Measurements from ENCODE around the gene MCMBP.
A peak's percentile ranks its signal among the peaks of the same experiment; 100 is the strongest.
"Not testable (repeated sequence)": the region's sequence is repeated elsewhere in the genome, so short reads cannot be mapped to it uniquely, and the experiment has no call there.

Gene MCMBP, protein sequence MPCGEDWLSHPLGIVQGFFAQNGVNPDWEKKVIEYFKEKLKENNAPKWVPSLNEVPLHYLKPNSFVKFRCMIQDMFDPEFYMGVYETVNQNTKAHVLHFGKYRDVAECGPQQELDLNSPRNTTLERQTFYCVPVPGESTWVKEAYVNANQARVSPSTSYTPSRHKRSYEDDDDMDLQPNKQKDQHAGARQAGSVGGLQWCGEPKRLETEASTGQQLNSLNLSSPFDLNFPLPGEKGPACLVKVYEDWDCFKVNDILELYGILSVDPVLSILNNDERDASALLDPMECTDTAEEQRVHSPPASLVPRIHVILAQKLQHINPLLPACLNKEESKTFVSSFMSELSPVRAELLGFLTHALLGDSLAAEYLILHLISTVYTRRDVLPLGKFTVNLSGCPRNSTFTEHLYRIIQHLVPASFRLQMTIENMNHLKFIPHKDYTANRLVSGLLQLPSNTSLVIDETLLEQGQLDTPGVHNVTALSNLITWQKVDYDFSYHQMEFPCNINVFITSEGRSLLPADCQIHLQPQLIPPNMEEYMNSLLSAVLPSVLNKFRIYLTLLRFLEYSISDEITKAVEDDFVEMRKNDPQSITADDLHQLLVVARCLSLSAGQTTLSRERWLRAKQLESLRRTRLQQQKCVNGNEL

DNA sequence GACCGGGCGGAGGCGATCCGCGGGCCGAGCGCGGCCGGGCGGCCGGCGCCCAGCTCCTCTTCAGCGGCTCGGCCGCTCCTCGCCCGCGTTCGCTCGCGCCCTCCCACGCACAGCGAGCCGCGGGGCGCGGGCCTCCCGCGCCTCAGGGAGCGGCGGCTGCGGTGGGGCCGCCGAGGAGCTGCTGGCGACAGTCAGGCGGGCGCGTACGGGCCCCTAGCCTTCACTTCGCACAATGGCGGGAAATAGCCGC lies at the start of gene MCMBP:
MCMBP (minus strand) TSS at position 234 of the 250 bp plus-strand sequence. CDS start 259 bp downstream, outside the sequence.
- DNase-seq (ENCODE audit: low spot score): no peak

DNA sequence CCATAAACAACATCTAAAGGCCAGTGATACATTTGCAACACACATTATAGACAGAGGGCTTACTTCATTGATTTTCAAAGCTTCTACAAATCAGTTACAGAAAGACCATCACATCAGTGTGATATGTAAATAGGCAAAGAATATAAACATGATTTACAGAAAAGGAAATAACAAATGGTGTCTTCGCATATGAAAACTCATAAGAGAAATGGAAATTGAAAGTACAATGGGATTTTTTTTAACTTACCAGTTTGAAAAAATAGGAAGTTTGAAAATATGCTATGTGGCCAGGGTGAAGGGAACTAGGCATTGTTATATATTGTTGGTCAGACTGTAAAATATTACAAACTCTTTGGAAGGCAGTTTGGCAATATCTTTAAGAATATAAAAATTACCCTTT lies 47.2 kb upstream of the MCMBP start:
- no peak for DNase-seq (ENCODE audit: low spot score)

DNA sequence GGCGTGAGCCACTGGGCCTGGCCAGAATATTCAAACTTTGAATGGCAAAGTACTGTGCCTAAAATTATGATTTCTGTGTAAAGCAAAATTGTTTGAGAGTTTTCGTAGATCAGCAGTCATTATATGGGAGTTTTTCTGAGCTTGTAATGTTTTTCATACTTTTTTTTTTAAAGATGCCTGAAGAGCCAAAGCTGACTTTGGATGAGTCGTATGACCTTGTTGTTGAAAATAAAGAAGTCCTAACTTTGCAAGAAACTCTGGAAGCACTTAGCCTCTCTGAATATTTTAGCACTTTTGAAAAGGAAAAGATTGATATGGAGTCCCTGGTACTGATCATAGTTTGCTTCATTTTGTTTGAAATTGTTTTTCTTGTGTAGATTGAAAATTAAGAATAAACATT lies 46.6 kb upstream of the MCMBP start:
- no peak for DNase-seq (ENCODE audit: low spot score)

DNA sequence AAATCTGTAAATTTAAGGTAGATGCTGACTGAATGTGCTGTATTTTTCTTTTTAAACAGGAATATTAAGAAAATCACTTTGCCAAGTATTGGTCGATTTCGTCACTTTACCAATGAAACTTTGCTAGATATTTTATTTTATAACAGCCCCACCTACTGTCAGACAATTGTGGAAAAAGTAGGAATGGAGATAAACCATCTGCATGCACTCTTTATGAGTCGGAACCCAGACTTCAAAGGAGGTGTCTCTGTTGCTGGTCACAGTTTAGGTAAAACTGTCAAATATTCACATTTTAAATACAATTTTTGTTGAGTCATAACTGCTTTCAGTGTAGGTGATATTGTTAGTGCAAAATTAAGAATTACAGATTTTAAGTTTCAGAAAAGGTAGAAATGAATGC lies 45.1 kb upstream of the MCMBP start:
- DNase-seq (ENCODE audit: low spot score): no peak

DNA sequence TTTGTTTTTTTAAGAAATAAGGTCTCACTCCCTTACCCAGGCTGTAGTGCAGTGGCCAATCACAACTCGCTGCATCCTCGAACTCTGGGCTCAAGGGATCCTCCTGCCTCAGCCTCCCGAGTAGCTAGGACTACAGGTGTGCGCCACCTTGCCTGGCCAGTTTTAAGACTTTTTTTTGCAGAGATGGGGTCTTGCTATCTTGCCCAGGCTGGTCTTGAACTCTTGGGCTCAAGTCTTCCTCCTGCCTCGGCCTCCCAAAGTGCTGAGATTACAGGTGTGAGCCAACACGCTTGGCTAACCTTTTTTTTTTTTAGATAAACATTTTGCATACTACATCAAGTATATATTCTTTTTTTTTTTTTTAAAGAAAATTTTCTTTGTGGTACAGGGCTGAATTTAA lies 38.0 kb upstream of the MCMBP start:
- no peak for DNase-seq (ENCODE audit: low spot score)

DNA sequence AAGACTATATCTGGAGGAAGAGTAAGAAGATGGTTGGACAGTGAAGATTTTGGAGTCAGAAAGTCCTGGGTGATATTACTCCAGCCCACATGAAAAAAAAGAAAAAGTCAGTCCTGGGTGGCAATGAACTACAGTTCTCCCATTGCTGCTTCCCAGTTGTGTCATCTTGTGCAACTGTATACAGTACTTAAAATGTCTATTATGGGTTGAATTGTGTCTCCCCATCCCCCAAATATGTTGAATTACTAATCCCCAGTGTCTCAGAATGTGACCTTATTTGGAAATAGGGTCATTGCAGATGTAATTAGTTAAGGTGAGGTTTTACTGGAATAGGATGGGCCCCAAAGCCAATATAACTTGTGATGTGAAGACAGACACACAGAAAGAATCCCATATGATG lies 35.5 kb upstream of the MCMBP start:
- no peak for DNase-seq (ENCODE audit: low spot score)

DNA sequence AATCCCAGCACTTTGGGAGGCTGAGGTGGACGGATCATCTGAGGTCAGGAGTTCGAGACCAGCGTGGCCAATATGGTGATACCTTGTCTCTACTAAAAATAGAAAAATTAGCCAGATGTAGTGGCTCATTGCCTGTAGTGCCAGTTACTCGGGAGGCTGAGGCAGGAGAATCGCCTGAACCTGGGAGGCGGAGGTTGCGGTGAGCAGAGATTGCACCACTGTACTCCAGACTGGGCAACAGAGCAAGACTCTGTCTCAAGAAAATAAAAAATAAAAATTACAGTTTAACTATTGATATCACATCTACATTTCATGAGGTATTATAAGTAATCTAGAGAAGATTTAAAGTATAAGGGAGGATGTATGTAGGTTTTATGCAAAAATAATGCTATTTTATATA lies 35.1 kb upstream of the MCMBP start:
- not testable (repeated sequence) for DNase-seq (ENCODE audit: low spot score)

DNA sequence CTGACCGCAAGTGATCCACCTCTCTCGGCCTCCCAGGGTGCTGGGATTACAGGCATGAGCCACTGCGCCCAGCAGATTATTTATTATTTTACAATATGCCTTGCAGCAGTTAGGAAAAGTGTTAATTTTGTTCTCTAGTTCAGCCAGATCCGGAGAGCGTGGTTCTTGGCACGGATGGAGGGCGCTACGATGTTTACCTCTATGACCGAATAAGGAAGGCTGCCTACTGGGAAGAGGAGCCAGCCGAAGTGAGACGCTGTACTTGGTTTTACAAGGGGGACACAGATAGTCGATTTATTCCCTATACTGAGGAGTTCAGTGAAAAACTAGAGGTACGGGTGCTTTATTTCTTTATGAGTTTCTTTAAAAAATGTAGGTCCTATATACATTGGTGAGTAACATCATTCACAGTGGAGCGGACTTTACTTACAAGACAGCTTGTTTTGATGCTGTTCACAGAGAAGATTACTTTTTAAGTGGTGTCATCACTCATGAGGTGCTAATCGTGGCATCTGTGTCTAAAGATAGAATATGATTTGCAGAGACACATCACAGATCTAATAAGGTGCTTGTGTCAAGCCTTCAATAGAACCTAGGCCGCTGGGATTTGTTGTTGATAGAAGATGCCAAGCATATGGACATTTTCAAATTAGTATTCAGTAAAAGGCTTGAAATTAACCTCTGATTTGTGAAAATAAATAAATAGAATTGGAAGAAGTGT lies 31.5 kb upstream of the MCMBP start:
- no peak for DNase-seq (ENCODE audit: low spot score)

DNA sequence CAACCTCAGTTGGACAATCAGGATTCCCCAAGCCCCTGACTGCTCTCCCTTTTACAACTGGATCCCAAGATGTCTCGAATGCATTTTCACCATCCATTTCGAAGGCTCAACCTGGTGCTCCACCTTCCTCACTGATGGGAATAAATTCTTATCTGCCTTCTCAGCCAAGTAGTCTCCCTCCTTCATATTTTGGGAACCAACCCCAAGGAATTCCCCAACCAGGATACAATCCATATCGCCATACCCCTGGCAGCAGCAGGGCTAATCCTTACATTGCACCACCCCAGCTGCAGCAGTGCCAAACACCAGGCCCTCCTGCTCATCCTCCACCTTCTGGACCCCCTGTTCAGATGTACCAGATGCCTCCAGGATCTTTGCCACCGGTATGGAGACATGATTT lies 25.9 kb upstream of the MCMBP start:
- DNase-seq (ENCODE audit: low spot score): no peak

DNA sequence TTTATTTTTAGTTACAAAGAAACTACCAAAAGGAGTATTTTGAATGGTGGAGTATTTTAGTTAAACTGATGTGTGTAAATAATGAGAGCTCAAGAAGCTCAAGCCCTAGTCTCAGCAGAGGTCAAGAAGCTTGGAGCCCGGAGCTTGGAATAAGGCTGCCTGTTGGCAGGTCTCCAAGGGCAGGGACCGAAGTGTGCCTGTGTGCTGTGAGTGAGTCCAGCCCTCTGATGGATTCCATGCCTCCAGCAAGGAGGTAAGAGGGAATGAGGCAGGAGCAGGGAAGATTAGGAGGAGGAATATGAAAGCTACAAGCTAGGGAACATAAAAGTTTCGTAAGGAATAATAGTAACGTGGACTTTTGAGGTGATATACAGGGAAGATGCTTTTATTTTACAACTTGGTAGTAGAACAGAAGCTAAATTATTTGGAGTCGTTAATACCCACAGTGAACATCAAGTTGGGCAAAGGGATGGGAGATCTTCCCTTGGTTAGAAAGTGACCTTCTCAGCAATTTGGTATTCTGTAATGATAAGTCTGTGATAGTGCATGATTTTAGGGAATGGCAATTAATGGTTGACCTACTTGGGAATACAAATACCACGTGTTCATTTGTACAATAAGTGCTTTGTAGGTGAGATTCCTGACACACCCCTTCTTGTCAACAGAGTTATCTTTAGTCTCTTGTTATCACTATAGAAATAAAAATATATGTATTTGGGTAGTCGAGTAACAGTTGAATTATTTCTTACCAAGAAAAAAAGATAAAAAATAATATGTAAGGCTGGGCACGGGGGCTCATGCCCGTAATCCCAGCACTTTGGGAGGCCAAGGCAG lies 24.5 kb upstream of the MCMBP start:
- DNase-seq (ENCODE audit: low spot score): no peak

DNA sequence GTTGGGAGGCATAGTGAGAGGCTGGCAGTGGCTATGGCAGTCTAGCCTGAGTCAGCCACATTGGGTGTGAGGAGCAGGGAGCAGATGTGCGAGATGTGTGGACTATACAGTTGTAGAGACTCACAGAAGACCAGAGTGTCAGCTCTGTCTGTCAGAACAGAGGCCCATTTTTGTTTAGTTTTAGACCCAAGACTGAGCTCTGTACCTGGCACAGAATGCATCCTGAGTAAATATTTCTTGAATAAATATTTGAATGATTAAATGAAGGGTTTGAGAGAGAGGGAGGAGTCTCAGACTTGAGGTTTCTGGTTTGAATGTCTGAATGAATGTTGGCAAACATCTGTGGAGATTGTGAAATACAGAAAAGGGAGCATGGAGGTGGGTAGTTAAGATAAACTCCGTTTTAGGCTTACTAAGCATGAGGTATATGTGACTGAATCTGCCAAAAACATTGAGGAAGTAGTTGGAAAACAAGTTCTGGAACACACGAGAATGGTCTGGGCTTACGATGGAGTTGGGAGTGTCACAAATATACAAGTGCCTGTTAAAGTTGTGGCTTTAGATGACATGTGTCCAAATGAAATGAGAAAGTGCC lies 23.5 kb upstream of the MCMBP start:
- peak; percentile 18 for DNase-seq (ENCODE audit: low spot score)

DNA sequence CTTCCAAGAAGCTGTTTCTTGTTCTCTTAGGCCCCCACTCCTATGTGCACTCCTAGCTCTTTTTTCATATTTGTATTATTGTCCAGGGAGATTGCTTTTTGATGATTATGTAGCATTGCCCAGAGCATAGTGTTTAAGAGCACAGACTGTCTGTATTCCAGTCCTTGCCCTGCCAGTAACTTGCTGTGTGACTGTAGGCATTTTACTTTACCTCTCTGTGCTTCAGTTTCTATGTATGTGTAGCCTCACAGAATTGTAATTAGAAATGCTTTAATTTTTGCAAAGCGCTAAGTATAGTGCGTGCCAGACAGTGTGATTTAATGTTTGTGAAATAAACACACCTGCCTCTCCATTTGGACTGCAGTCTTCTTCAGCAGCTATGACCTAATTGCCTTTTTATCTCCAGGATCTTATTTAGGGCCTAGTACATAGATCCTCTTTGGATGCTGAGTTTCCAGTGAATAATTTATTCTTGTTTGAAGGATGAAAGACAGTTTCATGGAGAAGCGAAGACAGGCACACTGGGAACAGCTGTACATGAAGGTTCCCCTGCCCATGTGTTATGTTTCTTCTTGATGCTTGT lies 21.3 kb upstream of the MCMBP start:
- no peak for DNase-seq (ENCODE audit: low spot score)

DNA sequence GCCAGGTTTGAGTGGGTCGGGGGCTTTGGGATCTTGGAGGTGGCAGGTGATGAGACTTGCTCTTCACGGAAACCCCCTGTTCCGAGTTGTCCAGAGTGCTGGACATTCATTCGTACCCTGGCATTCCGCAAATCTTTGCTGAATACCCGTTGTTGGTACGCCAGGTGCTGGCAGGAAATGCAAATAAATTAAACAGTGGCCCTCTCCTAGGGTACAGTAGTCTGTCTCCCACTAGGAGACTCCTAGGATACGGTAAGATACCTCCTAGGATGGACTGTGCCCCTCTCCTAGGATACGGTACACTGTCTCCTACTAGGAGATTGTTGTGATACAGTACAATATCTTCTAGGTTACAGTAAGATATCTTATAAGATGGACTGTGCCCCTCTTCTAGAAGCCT lies 20.4 kb upstream of the MCMBP start:
- DNase-seq (ENCODE audit: low spot score): peak; percentile 17

DNA sequence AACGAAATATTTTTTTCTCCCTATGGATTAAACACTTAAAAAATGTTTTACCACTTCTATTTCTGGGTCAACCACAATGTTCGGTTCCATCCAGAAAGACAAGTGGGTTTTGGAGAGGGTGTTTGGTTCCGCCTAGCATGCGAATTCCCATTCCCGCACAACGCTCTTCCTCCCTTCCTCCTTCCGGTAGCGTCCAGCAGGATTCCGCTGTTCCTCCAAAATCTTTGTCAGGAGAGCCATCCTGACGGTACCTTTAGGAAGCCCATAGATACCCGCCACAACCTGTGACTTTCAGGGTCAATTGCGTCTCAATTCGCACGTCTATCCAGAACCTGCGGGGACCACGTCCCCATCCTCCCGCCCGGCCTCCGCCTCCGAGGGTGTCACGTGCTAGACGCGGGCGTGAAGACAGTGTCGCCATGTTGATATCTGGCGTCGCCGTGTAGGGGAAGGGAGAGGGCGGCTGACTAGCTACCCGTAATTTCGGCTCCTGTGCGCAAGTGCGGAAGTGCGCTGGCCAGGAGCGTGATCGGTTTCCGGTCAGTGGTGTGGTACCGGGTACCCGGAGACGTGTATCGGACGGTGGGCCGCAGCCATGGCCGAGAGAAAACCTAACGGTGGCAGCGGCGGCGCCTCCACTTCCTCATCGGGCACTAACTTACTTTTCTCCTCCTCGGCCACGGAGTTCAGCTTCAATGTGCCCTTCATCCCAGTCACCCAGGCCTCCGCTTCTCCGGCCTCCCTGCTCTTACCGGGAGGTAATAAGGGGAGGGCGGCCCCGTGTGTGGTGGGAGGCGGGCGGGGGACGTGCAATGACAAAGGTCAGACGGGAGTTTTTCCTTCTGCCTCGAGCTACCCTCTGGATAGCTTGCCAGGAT lies 19.8 kb upstream of the MCMBP start, which contains the start of gene SEC23IP:
SEC23IP (plus strand) TSS at position 543 of the 878 bp plus-strand sequence; CDS start at position 596, 53 bp downstream.
- DNase-seq (ENCODE audit: low spot score): peak; percentile 97

DNA sequence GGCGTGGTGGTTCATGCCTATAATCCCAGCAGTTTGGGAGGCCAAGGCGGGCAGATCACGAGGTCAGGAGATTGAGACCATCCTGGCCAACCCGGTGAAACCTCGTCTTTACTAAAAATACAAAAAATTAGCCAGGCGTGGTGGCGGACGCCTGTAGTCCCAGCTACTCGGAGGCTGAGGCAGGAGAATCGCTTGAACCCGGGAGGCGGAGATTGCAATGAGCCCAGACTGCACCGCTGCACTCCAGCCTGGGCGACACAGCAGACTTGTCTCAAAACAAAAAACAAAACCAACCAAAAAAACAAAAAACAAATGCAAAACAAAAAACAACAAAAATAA lies 19.2 kb upstream of the MCMBP start:
- not testable (repeated sequence) for DNase-seq (ENCODE audit: low spot score)

DNA sequence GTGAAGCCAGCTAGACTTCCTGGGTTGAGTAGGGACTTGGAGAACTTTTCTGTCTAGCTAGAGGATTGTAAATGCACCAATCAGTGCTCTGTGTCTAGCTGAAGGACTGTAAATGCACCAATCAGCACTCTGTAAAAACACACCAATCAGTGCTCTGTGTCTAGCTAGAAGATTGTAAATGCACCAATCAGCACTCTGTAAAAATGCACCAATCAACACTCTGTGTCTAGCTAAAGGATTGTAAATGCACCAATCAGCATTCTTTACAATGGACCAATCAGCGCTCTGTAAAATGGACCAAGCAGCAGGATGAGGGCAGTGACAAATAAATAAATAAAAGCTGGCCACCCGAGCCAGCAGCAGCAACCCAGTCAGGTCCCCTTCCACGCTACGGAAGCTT lies 17.7 kb upstream of the MCMBP start:
- DNase-seq (ENCODE audit: low spot score): not testable (repeated sequence)

DNA sequence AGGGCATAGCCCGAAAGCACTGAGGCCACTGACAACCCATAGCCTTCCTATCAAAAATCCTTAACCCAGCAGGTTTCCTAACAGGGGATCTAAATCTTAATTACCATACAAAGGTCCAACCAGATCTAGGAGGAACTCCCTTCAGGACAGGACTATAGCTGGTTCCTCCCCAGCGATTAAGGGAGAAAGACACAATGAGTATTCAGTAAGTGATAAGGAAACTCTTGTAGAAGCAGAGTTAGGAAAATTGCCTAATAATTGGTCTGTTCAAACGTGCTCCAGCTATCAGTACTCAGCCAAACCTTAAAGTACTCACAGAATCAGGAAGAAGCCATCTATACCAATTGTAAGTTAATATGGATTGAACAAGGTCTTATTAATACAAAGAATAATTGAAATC lies 16.6 kb upstream of the MCMBP start:
- not testable (repeated sequence) for DNase-seq (ENCODE audit: low spot score)

DNA sequence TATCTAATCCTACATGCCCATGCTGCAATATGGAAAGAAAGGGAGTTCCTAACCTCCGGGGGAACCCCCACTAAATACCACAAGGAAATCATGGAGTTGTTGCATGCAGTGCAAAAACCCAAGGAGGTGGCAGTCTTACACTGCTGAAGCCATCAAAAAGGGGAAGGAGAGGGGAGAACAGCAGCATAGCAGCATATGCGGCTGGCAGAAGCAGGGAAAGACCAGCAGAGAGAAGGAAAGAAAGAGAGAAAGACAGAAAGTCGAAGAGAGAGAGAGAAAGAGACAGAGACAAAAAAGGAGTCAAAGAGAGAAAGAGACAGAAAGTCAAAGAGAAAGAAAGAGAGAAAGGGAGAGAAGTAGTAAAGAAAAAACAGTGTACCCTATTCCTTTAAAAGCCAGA lies 16.1 kb upstream of the MCMBP start:
- DNase-seq (ENCODE audit: low spot score): not testable (repeated sequence)

DNA sequence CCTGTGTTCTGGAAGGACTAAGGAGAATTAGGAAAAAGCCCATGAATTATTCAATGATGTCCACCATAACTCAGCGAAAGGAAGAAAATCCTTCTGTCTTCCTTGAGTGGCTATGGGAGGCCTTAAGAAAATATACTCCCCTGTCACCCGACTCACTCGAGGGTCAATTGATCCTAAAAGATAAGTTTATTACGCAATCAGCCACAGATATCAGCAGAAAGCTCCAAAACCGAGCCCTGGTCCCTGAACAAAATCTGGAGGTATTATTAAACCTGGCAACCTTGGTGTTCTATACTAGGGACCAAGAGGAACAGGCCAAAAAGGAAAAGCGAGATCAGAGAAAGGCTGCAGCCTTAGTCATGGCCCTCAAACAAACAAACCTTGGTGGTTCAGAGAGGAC lies 13.4 kb upstream of the MCMBP start:
- not testable (repeated sequence) for DNase-seq (ENCODE audit: low spot score)

DNA sequence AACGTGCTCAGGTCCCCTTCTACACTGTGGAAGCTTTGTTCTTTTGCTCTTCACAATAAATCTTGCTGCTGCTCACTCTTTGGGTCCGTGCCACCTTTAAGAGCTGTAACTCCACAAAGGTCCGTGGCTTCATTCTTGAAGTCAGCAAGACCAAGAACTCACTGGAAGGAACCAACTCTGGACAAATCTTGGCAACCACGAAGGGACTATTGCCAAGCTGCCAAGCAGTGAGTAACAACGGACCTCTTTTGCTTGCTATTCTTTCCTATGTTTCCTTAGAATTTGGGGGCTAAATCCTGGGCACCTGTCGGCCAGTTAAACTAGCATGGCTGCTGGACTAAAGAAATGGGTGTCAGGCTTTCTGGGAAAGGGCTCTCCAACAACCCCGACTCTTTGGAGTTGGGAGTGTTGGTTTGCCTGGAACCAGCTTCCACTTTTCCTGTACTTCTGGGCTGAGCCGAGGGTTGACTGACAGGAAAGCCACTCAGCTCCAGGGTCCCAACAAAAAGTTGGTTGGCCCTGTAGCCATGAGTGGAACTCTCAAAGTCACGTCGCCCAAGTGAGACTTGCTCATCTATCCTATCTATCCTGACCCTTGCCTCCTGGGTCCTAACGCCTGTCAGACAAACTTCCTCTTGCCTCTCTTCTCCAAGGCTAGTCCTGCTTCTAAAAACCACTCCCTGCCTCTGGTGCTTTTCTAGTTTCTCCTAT lies 11.4 kb upstream of the MCMBP start:
- DNase-seq (ENCODE audit: low spot score): not testable (repeated sequence)

Measured in RKO (cell line).